HEK293 (cell line): ENCODE data around the gene ARPIN.

Experiments used
- AEBP2 ChIP-seq: fragments of 450-650 bp; formaldehyde crosslinking; IDR thresholded peaks from 2 replicates; pipeline ENCODE4 v1.5.1; 2016; ENCODE audit warnings: missing biosample characterization, missing genetic modification characterization, borderline replicate concordance
- BCL11B ChIP-seq: fragments of 450-650 bp; formaldehyde crosslinking; IDR thresholded peaks from 2 replicates; pipeline ENCODE4 v1.5.1; 2016; ENCODE audit warnings: low read depth, missing biosample characterization, missing genetic modification characterization
- BCL6B ChIP-seq: fragments of 450-650 bp; formaldehyde crosslinking; IDR thresholded peaks from 2 replicates; pipeline ENCODE4 v1.5.1; 2017; ENCODE audit warnings: missing biosample characterization, missing genetic modification characterization
- EGR2 ChIP-seq: fragments of 450-650 bp; formaldehyde crosslinking; IDR thresholded peaks from 2 replicates; pipeline ENCODE4 v1.5.1; 2016; ENCODE audit warnings: low read depth, missing biosample characterization, missing genetic modification characterization
- GLIS1 ChIP-seq: fragments of 450-650 bp; formaldehyde crosslinking; IDR thresholded peaks from 2 replicates; pipeline ENCODE4 v1.5.1; 2016; ENCODE audit warnings: missing biosample characterization, missing genetic modification characterization
- HOXD13 ChIP-seq: sonication (generic); formaldehyde crosslinking; IDR thresholded peaks from 2 replicates; pipeline ENCODE4 v1.8.0; 2022; ENCODE audit warnings: missing genetic modification reagents, borderline replicate concordance
- PRDM2 ChIP-seq: fragments of 450-650 bp; formaldehyde crosslinking; IDR thresholded peaks from 2 replicates; pipeline ENCODE4 v1.5.1; 2016; ENCODE audit warnings: missing biosample characterization, missing genetic modification characterization, borderline replicate concordance
- SCRT2 ChIP-seq: fragments of 450-650 bp; formaldehyde crosslinking; IDR thresholded peaks from 2 replicates; pipeline ENCODE4 v1.5.1; 2016; ENCODE audit warnings: missing biosample characterization, missing genetic modification characterization
- ZBTB11 ChIP-seq: fragments of 450-650 bp; formaldehyde crosslinking; conservative IDR thresholded peaks from 2 replicates; pipeline ENCODE4 v1.5.1; 2016; ENCODE audit warnings: low read depth, missing biosample characterization, missing genetic modification characterization
- ZBTB7A ChIP-seq: fragments of 450-650 bp; formaldehyde crosslinking; IDR thresholded peaks from 2 replicates; pipeline ENCODE4 v1.5.1; 2016; ENCODE audit warnings: low read depth, missing biosample characterization, missing genetic modification characterization
- ZBTB8A ChIP-seq: fragments of 450-650 bp; formaldehyde crosslinking; IDR thresholded peaks from 2 replicates; pipeline ENCODE4 v1.5.1; 2016; ENCODE audit warnings: missing biosample characterization, missing genetic modification characterization
- ZFHX2 ChIP-seq: fragments of 450-650 bp; formaldehyde crosslinking; conservative IDR thresholded peaks from 2 replicates; pipeline ENCODE4 v1.5.1; 2016; ENCODE audit warnings: missing biosample characterization, missing genetic modification characterization
- ZFP3 ChIP-seq: fragments of 450-650 bp; formaldehyde crosslinking; IDR thresholded peaks from 2 replicates; pipeline ENCODE4 v1.5.1; 2016; ENCODE audit warnings: low read depth, missing biosample characterization, missing genetic modification characterization
- ZNF114 ChIP-seq: fragments of 450-650 bp; formaldehyde crosslinking; IDR thresholded peaks from 2 replicates; pipeline ENCODE4 v1.5.0; 2017; ENCODE audit warnings: missing biosample characterization, missing genetic modification characterization
- ZNF398 ChIP-seq: fragments of 450-650 bp; formaldehyde crosslinking; IDR thresholded peaks from 2 replicates; pipeline ENCODE4 v1.5.1; 2017; ENCODE audit warnings: missing biosample characterization, missing genetic modification characterization
- ZNF404 ChIP-seq: fragments of 450-650 bp; formaldehyde crosslinking; IDR thresholded peaks from 2 replicates; pipeline ENCODE4 v1.5.1; 2017; ENCODE audit warnings: missing biosample characterization, missing genetic modification characterization
- ZNF426 ChIP-seq: fragments of 450-650 bp; formaldehyde crosslinking; IDR thresholded peaks from 2 replicates; pipeline ENCODE4 v1.5.1; 2017; ENCODE audit warnings: missing biosample characterization, missing genetic modification characterization, mild to moderate bottlenecking, inconsistent platforms, moderate library complexity
- ZNF513 ChIP-seq: fragments of 450-650 bp; IDR thresholded peaks from 2 replicates; pipeline ENCODE4 v1.5.1; 2018; ENCODE audit warnings: missing biosample characterization, missing genetic modification characterization
- ZNF776 ChIP-seq: fragments of 450-650 bp; formaldehyde crosslinking; IDR thresholded peaks from 2 replicates; pipeline ENCODE4 v1.5.0; 2017; ENCODE audit warnings: missing biosample characterization, missing genetic modification characterization, borderline replicate concordance
- ZNF785 ChIP-seq: fragments of 450-650 bp; formaldehyde crosslinking; IDR thresholded peaks from 2 replicates; pipeline ENCODE4 v1.5.1; 2016; ENCODE audit warnings: missing biosample characterization, missing genetic modification characterization
- ZSCAN30 ChIP-seq: fragments of 450-650 bp; IDR thresholded peaks from 2 replicates; pipeline ENCODE4 v1.5.1; 2018; ENCODE audit warnings: missing biosample characterization, mild to moderate bottlenecking, missing genetic modification characterization, moderate library complexity

ARPIN gene

GRCh38 chr15:89893696-89894447, 18.9 kb downstream of the ARPIN start, which contains the start of gene AP3S2 (continued):
- TF ChIP-seq AEBP2 (tag by site-specific recombination) (no peak), GLIS1 (tag by site-specific recombination) (peak; percentile 45; the same call in 1 of the 2 replicates), ZNF114 (tag by site-specific recombination) (no peak), EGR2 (tag by site-specific recombination) (no peak), ZNF404 (tag by site-specific recombination) (no peak), ZBTB7A (tag by site-specific recombination) (peak; percentile 58; the same call in 1 of the 2 replicates), ZFHX2 (tag by site-specific recombination) (no peak; the same call in 1 of the 2 replicates), ZFP3 (tag by site-specific recombination) (0 out of 2 replicates have a peak, but pooled peaks have one; percentile 56), HOXD13 (CRISPR knock-in tag) (no peak), BCL11B (peak; percentile 76), ZNF513 (tag by site-specific recombination) (peak; percentile 42; the same call in 1 of the 2 replicates), ZBTB11 (peak; percentile 100), ZBTB8A (tag by site-specific recombination) (peak; percentile 82), ZNF785 (peak; percentile 93), PRDM2 (no peak), BCL6B (peak; percentile 62; the same call in 1 of the 2 replicates), ZSCAN30 (tag by site-specific recombination) (peak; percentile 98), ZNF398 (tag by site-specific recombination) (0 out of 2 replicates have a peak, but pooled peaks have one; percentile 33), ZNF776 (tag by site-specific recombination) (no peak), SCRT2 (tag by site-specific recombination) (peak; percentile 78), ZNF426 (no peak)
